Measurements from ENCODE around the gene DARS1. TPM values are rescaled to one million over a fixed set of nuclear protein-coding genes. Genes with fewer than 3 reads are reported as not detected.
A peak's percentile ranks its signal among the peaks of the same experiment; 100 is the strongest.

DARS1 gene
- total and polyA plus RNA-seq, 7 donors, result 54.2 to 89.7 (median 73.5) TPM

GRCh38 chr2:135914485-135914884 is 70.9 kb downstream of the DARS1 start:
- intact Hi-C loops (cut with DNase I), result no loop called here
- Histone ChIP-seq H3K4me3 (no peak overlapping the region), H3K27me3 (ENCODE audit: insufficient read depth in 3 of 3, low read length in 2 of 3) (no peaks in the 10 kb centered on the region), H3K9me3 (no peaks in the 10 kb centered on the region), H3K27ac (no peak overlapping the region), H3K36me3 (ENCODE audit: insufficient read depth in 1 of 2, low read depth in 1 of 2) (peaks cover 0 to 67% of the 10 kb centered on the region in 2 donors), H3K4me1 (no peaks in the 10 kb centered on the region)
- no peak for ATAC-seq
- WGBS, 3 donors, result 71 to 74% (median 72%) methylated on average over 3 of the region's 3 CpGs
- DNase-seq, result no peak
- no peak for TF ChIP-seq CTCF (IDR thresholded peaks at IDR 0.05)

- WGBS, 3 donors, result 78 to 87% (median 81%) methylated on average over 5 of the region's 5 CpGs
- Histone ChIP-seq H3K36me3 (ENCODE audit: insufficient read depth in 1 of 2, low read depth in 1 of 2) (peaks cover 0 to 70% of the 10 kb centered on the region in 2 donors), H3K4me3 (no peak overlapping the region), H3K27me3 (ENCODE audit: insufficient read depth in 3 of 3, low read length in 2 of 3) (no peaks in the 10 kb centered on the region), H3K9me3 (no peaks in the 10 kb centered on the region), H3K27ac (no peak overlapping the region), H3K4me1 (no peaks in the 10 kb centered on the region)
- intact Hi-C loops (cut with DNase I), result no loop called here
- peak; percentile 77 for TF ChIP-seq CTCF (IDR thresholded peaks at IDR 0.05)
- ATAC-seq (no peak), DNase-seq (no peak)
These were observed 71.6 kb downstream of the DARS1 start for GRCh38 chr2:135913727-135914365.

- intact Hi-C loops (cut with DNase I), result no loop called here
- TF ChIP-seq CTCF (IDR thresholded peaks at IDR 0.05), result no peak
- no peak overlapping the region for H3K4me3 ChIP-seq
- no peaks in the 10 kb centered on the region for H3K27me3 ChIP-seq (ENCODE audit: insufficient read depth in 3 of 3, low read length in 2 of 3)
- DNase-seq (no peak), ATAC-seq (no peak)
- H3K27ac ChIP-seq, result no peak overlapping the region
- H3K9me3 ChIP-seq, result no peaks in the 10 kb centered on the region
- H3K4me1 ChIP-seq, result no peaks in the 10 kb centered on the region
- peaks cover 0 to 91% of the 10 kb centered on the region in 2 donors for H3K36me3 ChIP-seq (ENCODE audit: insufficient read depth in 1 of 2, low read depth in 1 of 2)
These were observed 75.5 kb downstream of the DARS1 start for GRCh38 chr2:135909976-135910375.

GRCh38 chr2:135905679-135906078 is 79.7 kb downstream of the DARS1 start:
- peaks cover 0 to 94% of the 10 kb centered on the region in 2 donors for H3K36me3 ChIP-seq (ENCODE audit: insufficient read depth in 1 of 2, low read depth in 1 of 2)
- TF ChIP-seq CTCF (IDR thresholded peaks at IDR 0.05), result no peak
- no peaks in the 10 kb centered on the region for H3K4me1 ChIP-seq
- H3K27me3 ChIP-seq (ENCODE audit: insufficient read depth in 3 of 3, low read length in 2 of 3), result no peaks in the 10 kb centered on the region
- ATAC-seq (no peak), DNase-seq (no peak)
- H3K27ac ChIP-seq, result no peak overlapping the region
- H3K4me3 ChIP-seq, result no peak overlapping the region
- H3K9me3 ChIP-seq, result no peaks in the 10 kb centered on the region
- intact Hi-C loops (cut with DNase I), result no loop called here
